ENCODE results near the gene PER3. TPM values are rescaled to one million over a fixed set of nuclear protein-coding genes. Genes with fewer than 3 reads are reported as not detected.

PER3 gene
- total and polyA plus RNA-seq, 2 of the 4 experiments (the other 2 are of a cell fraction) = 3.4 to 4.2 TPM

DNA sequence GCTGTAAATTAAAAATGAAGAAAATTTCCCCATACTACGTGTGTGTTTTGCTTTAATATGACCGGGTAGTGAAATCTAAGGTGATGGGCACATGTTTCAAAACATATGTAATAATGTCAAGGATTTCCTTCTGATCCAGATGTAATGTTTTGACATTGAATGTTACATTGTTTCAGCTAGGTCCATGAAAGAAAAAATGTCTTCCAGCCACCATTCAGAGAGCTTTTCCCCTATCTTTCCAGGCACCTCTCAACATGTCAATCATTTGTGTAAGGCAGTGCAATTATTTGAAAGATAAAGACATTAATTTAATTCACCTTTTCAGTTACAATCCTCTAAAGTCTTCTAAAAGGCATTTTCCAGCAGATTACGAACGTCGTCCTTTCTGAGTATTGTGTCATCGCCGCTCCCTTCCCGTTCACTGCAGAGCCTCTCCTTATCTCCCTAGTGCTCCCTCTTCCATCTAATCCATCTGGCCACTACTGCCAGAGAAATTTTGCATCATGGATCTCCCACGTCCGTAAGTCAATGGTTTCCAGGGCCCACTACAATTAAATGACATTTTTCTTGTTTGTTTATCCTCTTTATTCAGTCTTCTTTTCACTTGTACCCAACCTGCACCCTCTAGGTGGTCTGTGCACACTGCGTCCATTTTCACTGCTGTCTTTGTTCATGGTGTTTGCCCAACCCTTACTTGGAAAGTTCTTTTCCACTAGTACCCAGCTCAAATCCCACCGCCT, 14.2 kb upstream of the PER3 start:
- Histone ChIP-seq H3K9me1 (ENCODE audit: insufficient read depth, low read length) (peaks cover 6% of the 10 kb centered on the region; the same call in 1 of the 2 replicates), H4K20me1 (ENCODE audit: insufficient read depth, low read length) (peaks cover 3% of the 10 kb centered on the region; the same call in 1 of the 2 replicates), H2BK5ac (ENCODE audit: low read depth, low read length, poor library complexity, severe bottlenecking) (no peak overlapping the region), H2BK120ac (ENCODE audit: low read depth, low read length) (no peak overlapping the region), H3K9me3 (ENCODE audit: control insufficient read depth, insufficient read depth, low read length) (no peaks in the 10 kb centered on the region), H2AK9ac (replicated peaks; ENCODE audit: low read depth, low read length, poor library complexity) (no peak overlapping the region), H4K5ac (ENCODE audit: low read depth, low read length) (no peak overlapping the region), H3K14ac (replicated peaks; ENCODE audit: low read depth, low read length) (no peak overlapping the region), H3K4me3 (ENCODE audit: insufficient read depth, low read depth, low read length) (no peak overlapping the region), H3K23ac (ENCODE audit: low read depth, low read length) (no peak overlapping the region), H2BK20ac (ENCODE audit: low read depth, low read length) (no peak overlapping the region), H3K36me3 (ENCODE audit: control insufficient read depth, insufficient read depth, low read length) (peaks cover 2% of the 10 kb centered on the region; the same call in 1 of the 2 replicates), H2BK15ac (ENCODE audit: low read depth, low read length) (no peak overlapping the region), H3K4me2 (ENCODE audit: low read depth, low read length) (no peak overlapping the region), H2AFZ (replicated peaks; ENCODE audit: low read length, poor library complexity) (no peak overlapping the region), H3K4ac (ENCODE audit: low read depth, low read length) (no peak overlapping the region), H3K56ac (ENCODE audit: extremely low read depth, insufficient read depth, low read length) (no peak overlapping the region), H3K18ac (ENCODE audit: low read depth, low read length) (no peak overlapping the region), H3K27ac (ENCODE audit: insufficient read depth, low read length) (no peak overlapping the region), H4K91ac (ENCODE audit: insufficient read depth, low read depth, low read length) (no peak overlapping the region), H3K27me3 (ENCODE audit: control insufficient read depth, insufficient read depth, low read length) (peaks cover 3% of the 10 kb centered on the region; the same call in 1 of the 2 replicates), H4K8ac (ENCODE audit: low read depth in 2 of 2, low read length in 2 of 2) (no peak overlapping the region), H3K79me1 (ENCODE audit: low read depth in 1 of 2, low read length in 2 of 2) (peaks cover 16 to 20% of the 10 kb centered on the region in 2 experiments), H3K9ac (ENCODE audit: low read depth, low read length) (no peak overlapping the region), H2AK5ac (ENCODE audit: low read depth, low read length) (no peak overlapping the region), H3K4me1 (ENCODE audit: control insufficient read depth, insufficient read depth, low read length) (no peaks in the 10 kb centered on the region)
- in situ Hi-C loops (cut with MboI; ENCODE audit: low sequenced_read_pairs) (no loop called here), dilution Hi-C loops (cut with HindIII; ENCODE audit: low sequenced_read_pairs, unreplicated experiment) (no loop called here), intact Hi-C loops (cut with micrococcal nuclease) (no loop called here)
- DNase-seq (no peak), ATAC-seq (ENCODE audit: low read depth) (no peak)
- 90% methylated on average over 2 of the region's 12 CpGs; no CpG with 5 or more reads in 1 of the 2 experiments for WGBS, 2 experiments (ENCODE audit: extremely low coverage in 2 of 2, insufficient read length in 1 of 2)
- POLR2A ChIA-PET (ENCODE audit: unreplicated experiment) = no interaction called here
- no TSS peak for BruUV-seq (replicated peaks)
- no peak for TF ChIP-seq SMC3 (IDR thresholded peaks at IDR 0.05; ENCODE audit: low read depth, low read length)
- CTCF ChIA-PET = interaction anchor here (1.3 to 1.7 kb wide), 2 partner anchors 10 to 17 kb away, joined by 3 to 6 read pairs; no protein-coding TSS in a partner anchor
